ENCODE results near the gene TUBA4A. TPM values are rescaled to one million over a fixed set of nuclear protein-coding genes. Genes with fewer than 3 reads are reported as not detected.
A peak's percentile ranks its signal among the peaks of the same experiment; 100 is the strongest.

The TUBA4A gene
- total RNA-seq, 4 donors from 2014 or later, result 351 to 797 (median 386) TPM

GRCh38 chr2:219218217-219218731, 35.4 kb downstream of the TUBA4A start:
- Histone ChIP-seq H3K4me1 (peaks cover 19 to 29% of the 10 kb centered on the region in 2 donors), H3K27ac (peak overlapping the region; percentile 87 to 99 (median 94)), H3K9me3 (no peaks in the 10 kb centered on the region), H3K4me3 (peak overlapping the region; percentile 55 to 74 (median 64)), H3K36me3 (peaks cover 0 to 69% of the 10 kb centered on the region in 2 donors), H3K27me3 (no peaks in the 10 kb centered on the region)
- intact Hi-C loops (cut with DNase I; ENCODE audit: low total_unique reads), result loop anchor here (1.0 kb wide), 1 partner anchor 40 kb away; the partner anchor contains the start of gene RETREG2
- in situ Hi-C loops (cut with MboI; ENCODE audit: low sequenced_read_pairs in 4 of 4), result no loop called here
- peak; percentile 66 to 86 for DNase-seq
- TF ChIP-seq, protein P1, sequence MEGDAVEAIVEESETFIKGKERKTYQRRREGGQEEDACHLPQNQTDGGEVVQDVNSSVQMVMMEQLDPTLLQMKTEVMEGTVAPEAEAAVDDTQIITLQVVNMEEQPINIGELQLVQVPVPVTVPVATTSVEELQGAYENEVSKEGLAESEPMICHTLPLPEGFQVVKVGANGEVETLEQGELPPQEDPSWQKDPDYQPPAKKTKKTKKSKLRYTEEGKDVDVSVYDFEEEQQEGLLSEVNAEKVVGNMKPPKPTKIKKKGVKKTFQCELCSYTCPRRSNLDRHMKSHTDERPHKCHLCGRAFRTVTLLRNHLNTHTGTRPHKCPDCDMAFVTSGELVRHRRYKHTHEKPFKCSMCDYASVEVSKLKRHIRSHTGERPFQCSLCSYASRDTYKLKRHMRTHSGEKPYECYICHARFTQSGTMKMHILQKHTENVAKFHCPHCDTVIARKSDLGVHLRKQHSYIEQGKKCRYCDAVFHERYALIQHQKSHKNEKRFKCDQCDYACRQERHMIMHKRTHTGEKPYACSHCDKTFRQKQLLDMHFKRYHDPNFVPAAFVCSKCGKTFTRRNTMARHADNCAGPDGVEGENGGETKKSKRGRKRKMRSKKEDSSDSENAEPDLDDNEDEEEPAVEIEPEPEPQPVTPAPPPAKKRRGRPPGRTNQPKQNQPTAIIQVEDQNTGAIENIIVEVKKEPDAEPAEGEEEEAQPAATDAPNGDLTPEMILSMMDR (IDR thresholded peaks at IDR 0.05 in 4 of 5, conservative IDR thresholded peaks at IDR 0.05 in 1 of 5), result no peak
- peak in 1 of 2 donors; percentile 55 for TF ChIP-seq POLR2A (IDR thresholded peaks at IDR 0.05)
- peak; percentile 71 to 72 for ATAC-seq

GRCh38 chr2:219216535-219216915, 37.2 kb downstream of the TUBA4A start:
- H3K36me3 ChIP-seq, result peaks cover 0 to 68% of the 10 kb centered on the region in 2 donors
- H3K27me3 ChIP-seq, result no peaks in the 10 kb centered on the region
- intact Hi-C loops (cut with DNase I; ENCODE audit: low total_unique reads), result no loop called here
- TF ChIP-seq, protein P1 (IDR thresholded peaks at IDR 0.05 in 4 of 5, conservative IDR thresholded peaks at IDR 0.05 in 1 of 5), result no peak
- TF ChIP-seq POLR2A (IDR thresholded peaks at IDR 0.05), result no peak
- no peak for DNase-seq
- H3K9me3 ChIP-seq, result no peaks in the 10 kb centered on the region
- no peak for ATAC-seq
- H3K4me3 ChIP-seq, result no peak overlapping the region
- in situ Hi-C loops (cut with MboI; ENCODE audit: low sequenced_read_pairs in 4 of 4), result no loop called here
- H3K4me1 ChIP-seq, result peaks cover 19 to 29% of the 10 kb centered on the region in 2 donors
- H3K27ac ChIP-seq, result peak overlapping the region; percentile 87 to 99 (median 94)

DNA sequence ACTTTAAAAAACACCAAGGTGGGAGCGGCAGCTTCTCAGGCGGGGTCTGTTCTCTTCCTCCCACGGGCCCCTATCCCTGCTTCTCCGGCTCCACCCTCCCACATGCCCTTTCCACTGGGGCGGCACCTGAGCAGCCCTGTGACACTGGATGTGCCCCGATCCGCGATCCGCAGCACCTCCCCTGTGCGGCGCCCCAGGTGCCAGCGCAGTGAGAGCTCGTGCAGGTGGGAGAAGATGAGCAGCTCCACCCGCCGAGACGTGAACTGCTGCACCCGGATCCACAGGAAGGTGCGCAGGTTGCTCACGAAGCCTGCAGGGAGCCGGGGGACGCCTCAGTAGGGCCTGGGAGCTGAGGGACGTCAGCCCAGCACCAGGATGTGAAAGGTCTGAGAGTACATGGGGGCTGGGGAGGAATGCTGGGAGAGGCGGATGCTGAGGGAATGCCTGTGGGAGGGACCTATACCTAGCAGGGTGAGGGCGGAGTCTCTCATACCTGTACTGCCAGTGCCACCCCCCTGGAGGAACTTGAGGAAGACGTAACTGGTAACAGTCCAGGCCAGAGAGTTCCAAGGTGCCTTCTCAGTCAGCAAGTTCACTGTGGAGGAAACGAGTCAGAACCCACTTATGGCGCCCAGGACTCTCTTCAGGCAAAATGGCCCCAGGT, 37.7 kb downstream of the TUBA4A start:
- Histone ChIP-seq H3K36me3 (peaks cover 0 to 64% of the 10 kb centered on the region in 2 donors), H3K27me3 (no peaks in the 10 kb centered on the region), H3K9me3 (no peaks in the 10 kb centered on the region), H3K27ac (peak overlapping the region; percentile 87 to 99 (median 94)), H3K4me1 (peaks cover 19 to 29% of the 10 kb centered on the region in 2 donors), H3K4me3 (no peak overlapping the region)
- ATAC-seq, result no peak
- no peak for TF ChIP-seq POLR2A (IDR thresholded peaks at IDR 0.05)
- TF ChIP-seq, protein P1 (IDR thresholded peaks at IDR 0.05 in 4 of 5, conservative IDR thresholded peaks at IDR 0.05 in 1 of 5), result no peak
- no peak for DNase-seq
- intact Hi-C loops (cut with DNase I; ENCODE audit: low total_unique reads) (no loop called here), in situ Hi-C loops (cut with MboI; ENCODE audit: low sequenced_read_pairs in 4 of 4) (no loop called here)

DNA sequence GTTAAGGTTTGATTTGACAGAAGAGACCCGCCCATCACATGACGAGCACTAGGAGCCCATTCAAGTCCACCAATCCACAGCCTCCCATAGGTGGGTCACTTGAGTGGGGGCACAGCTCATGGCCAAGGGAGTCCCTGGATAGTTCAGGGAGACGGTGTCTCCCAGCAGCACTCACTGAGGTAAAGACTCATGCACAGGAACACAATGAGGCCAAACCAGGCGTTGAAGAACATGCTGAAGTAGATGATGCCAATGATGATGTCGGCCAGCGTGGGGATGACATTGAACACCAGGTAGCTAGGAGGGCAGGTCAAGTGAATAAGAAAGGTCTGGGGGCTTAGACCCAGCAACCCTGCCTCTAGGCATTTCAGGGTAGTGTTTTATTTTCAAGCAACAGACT, 38.9 kb downstream of the TUBA4A start:
- no peak for TF ChIP-seq POLR2A (IDR thresholded peaks at IDR 0.05)
- TF ChIP-seq, protein P1 (IDR thresholded peaks at IDR 0.05 in 4 of 5, conservative IDR thresholded peaks at IDR 0.05 in 1 of 5), result no peak
- DNase-seq, result no peak
- ATAC-seq, result no peak
- Histone ChIP-seq H3K27me3 (no peaks in the 10 kb centered on the region), H3K4me3 (no peak overlapping the region), H3K4me1 (peaks cover 16 to 24% of the 10 kb centered on the region in 2 donors), H3K36me3 (peaks cover 0 to 64% of the 10 kb centered on the region in 2 donors), H3K27ac (no peak overlapping the region), H3K9me3 (no peaks in the 10 kb centered on the region)
- in situ Hi-C loops (cut with MboI; ENCODE audit: low sequenced_read_pairs in 4 of 4) (no loop called here), intact Hi-C loops (cut with DNase I; ENCODE audit: low total_unique reads) (no loop called here)

Measured in gastrocnemius medialis (tissue), 4 donors.